Thyroid gland (tissue), 4 donors: ENCODE results near the gene KLHL12. TPM values are rescaled to one million over a fixed set of nuclear protein-coding genes. Genes with fewer than 3 reads are reported as not detected.

ENCODE experiments used
- DNase-seq, 2 donors: peaks; one replicate each; pipeline ENCODE4 v3.0.0-alpha.2; 2019
- H3K27ac ChIP-seq, 3 donors: fragments of 200-600 bp; sonication (generic); 1 replicate in 2 of 3; 2 replicates in 1 of 3; pipeline ENCODE4 v1.5.1; 2016 to 2019; ENCODE audit warnings: mild to moderate bottlenecking in 1 of 3, moderate library complexity in 1 of 3
- H3K27me3 ChIP-seq: fragments of 200-600 bp; sonication (generic); one replicate; pipeline ENCODE4 v1.5.1; 2019
- H3K36me3 ChIP-seq, 2 donors: fragments of 200-600 bp; sonication (generic); one replicate each; pipeline ENCODE4 v1.5.1; 2016 to 2019
- H3K4me1 ChIP-seq, 2 donors: fragments of 200-600 bp; sonication (generic); one replicate each; pipeline ENCODE4 v1.5.1; 2017 to 2019
- H3K4me3 ChIP-seq, 3 donors: fragments of 200-600 bp; sonication (generic); replicated peaks in 1 of 3; 1 replicate in 2 of 3; 2 replicates in 1 of 3; pipeline ENCODE4 v1.5.1; 2016; ENCODE audit warnings: mild to moderate bottlenecking in 1 of 3
- H3K9me3 ChIP-seq: fragments of 200-600 bp; sonication (generic); one replicate; pipeline ENCODE4 v1.5.1; 2017
- CTCF ChIP-seq, 6 experiments: fragments of 200-600 bp in 3 of 6; fragments of 450-650 bp in 3 of 6; sonication (generic) in 3 of 6; IDR thresholded peaks; one replicate each; pipeline ENCODE4 v1.5.1; 2016 to 2019; ENCODE audit warnings: antibody characterized with exemption in 6 of 6, mild to moderate bottlenecking in 2 of 6, inconsistent platforms in 1 of 6, moderate library complexity in 1 of 6
- POLR2A ChIP-seq, 2 donors: fragments of 450-650 bp; IDR thresholded peaks; one replicate each; pipeline ENCODE4 v1.6.1; 2017; ENCODE audit warnings: antibody characterized with exemption in 2 of 2, mild to moderate bottlenecking in 2 of 2, moderate library complexity in 1 of 2
- WGBS, 2 donors: methylation state at CpG; one replicate each; pipeline ENCODE4 v1.1.5; 2017; 5-methylcytosine and 5-hydroxymethylcytosine counted together
- intact Hi-C: fragments of 100-400 bp; cut with DNase I; formaldehyde crosslinking; loops from one replicate; pipeline ENCODE4 v1.15.1; 2023
- total RNA-seq, 4 donors: library from RNA; depleted of rRNA; stranded (reverse); fragments of >200 nt; gene quantifications; one replicate each; pipeline ENCODE4 v1.2.3, GENCODE V29; 2016

Gene KLHL12
- total RNA-seq, 4 donors from 2014 or later = 25.1 to 34.0 (median 29.1) TPM

- no peak for DNase-seq
- H3K27ac ChIP-seq = no peak overlapping the region
- peaks cover 4 to 9% of the 10 kb centered on the region in 2 donors for H3K36me3 ChIP-seq
- no peak overlapping the region for H3K4me3 ChIP-seq
- no peaks in the 10 kb centered on the region for H3K4me1 ChIP-seq
- no peaks in the 10 kb centered on the region for H3K9me3 ChIP-seq
- TF ChIP-seq CTCF (IDR thresholded peaks at IDR 0.05) (no peak), POLR2A (IDR thresholded peaks at IDR 0.05) (no peak)
- WGBS, 2 donors = 76 to 83% methylated on average over 3 of the region's 3 CpGs
- intact Hi-C loops = no loop called here
- H3K27me3 ChIP-seq = no peaks in the 10 kb centered on the region
Observed at GRCh38 chr1:202935844-202936243, 8.8 kb upstream of the KLHL12 start.

- H3K4me1 ChIP-seq = no peaks in the 10 kb centered on the region
- DNase-seq = no peak
- H3K4me3 ChIP-seq = no peak overlapping the region
- no peaks in the 10 kb centered on the region for H3K36me3 ChIP-seq
- 86 to 93% methylated on average over 3 of the region's 3 CpGs for WGBS, 2 donors
- TF ChIP-seq CTCF (IDR thresholded peaks at IDR 0.05) = no peak
- no peaks in the 10 kb centered on the region for H3K27me3 ChIP-seq
- H3K27ac ChIP-seq = no peak overlapping the region
- H3K9me3 ChIP-seq = no peaks in the 10 kb centered on the region
- intact Hi-C loops = loop anchor here (5.0 kb wide), 1 partner anchor 68 kb away; no protein-coding TSS in a partner anchor
Observed at GRCh38 chr1:202934755-202935154, 7.7 kb upstream of the KLHL12 start.

- H3K9me3 ChIP-seq = no peaks in the 10 kb centered on the region
- 96 to 99% methylated on average over 2 of the region's 2 CpGs for WGBS, 2 donors
- H3K27ac ChIP-seq = no peak overlapping the region
- H3K36me3 ChIP-seq = no peaks in the 10 kb centered on the region
- H3K4me3 ChIP-seq = no peak overlapping the region
- intact Hi-C loops = loop anchor here (5.0 kb wide), 1 partner anchor 70 kb away; no protein-coding TSS in a partner anchor
- no peaks in the 10 kb centered on the region for H3K27me3 ChIP-seq
- H3K4me1 ChIP-seq = no peaks in the 10 kb centered on the region
- TF ChIP-seq POLR2A (IDR thresholded peaks at IDR 0.05) (no peak), CTCF (IDR thresholded peaks at IDR 0.05) (no peak)
- DNase-seq = no peak
Observed at GRCh38 chr1:202932476-202932875, 5.4 kb upstream of the KLHL12 start.

GRCh38 chr1:202923533-202923932 is 3.5 kb downstream of the KLHL12 start:
- TF ChIP-seq POLR2A (IDR thresholded peaks at IDR 0.05) = no peak
- no peak for TF ChIP-seq CTCF (IDR thresholded peaks at IDR 0.05)
- H3K27ac ChIP-seq = no peak overlapping the region
- DNase-seq = no peak
- intact Hi-C loops = no loop called here
- no peaks in the 10 kb centered on the region for H3K27me3 ChIP-seq
- WGBS, 2 donors = 93 to 95% methylated on average over 3 of the region's 3 CpGs
- H3K36me3 ChIP-seq = peaks cover 9 to 11% of the 10 kb centered on the region in 2 donors
- no peak overlapping the region for H3K4me3 ChIP-seq
- peaks cover 8 to 10% of the 10 kb centered on the region in 2 donors for H3K4me1 ChIP-seq
- no peaks in the 10 kb centered on the region for H3K9me3 ChIP-seq

GRCh38 chr1:202919615-202920014 is 7.4 kb downstream of the KLHL12 start:
- Histone ChIP-seq H3K27ac (no peak overlapping the region), H3K4me1 (peaks cover 3 to 4% of the 10 kb centered on the region in 2 donors), H3K27me3 (no peaks in the 10 kb centered on the region), H3K36me3 (peaks cover 40 to 42% of the 10 kb centered on the region in 2 donors), H3K4me3 (no peak overlapping the region), H3K9me3 (no peaks in the 10 kb centered on the region)
- TF ChIP-seq POLR2A (IDR thresholded peaks at IDR 0.05) (no peak), CTCF (IDR thresholded peaks at IDR 0.05) (no peak)
- intact Hi-C loops = no loop called here
- DNase-seq = no peak
